ENCODE data around the gene RTKN.
A peak's percentile ranks its signal among the peaks of the same experiment; 100 is the strongest.
"Not testable (repeated sequence)": the region's sequence is repeated elsewhere in the genome, so short reads cannot be mapped to it uniquely, and the experiment has no call there.

RTKN gene

DNA sequence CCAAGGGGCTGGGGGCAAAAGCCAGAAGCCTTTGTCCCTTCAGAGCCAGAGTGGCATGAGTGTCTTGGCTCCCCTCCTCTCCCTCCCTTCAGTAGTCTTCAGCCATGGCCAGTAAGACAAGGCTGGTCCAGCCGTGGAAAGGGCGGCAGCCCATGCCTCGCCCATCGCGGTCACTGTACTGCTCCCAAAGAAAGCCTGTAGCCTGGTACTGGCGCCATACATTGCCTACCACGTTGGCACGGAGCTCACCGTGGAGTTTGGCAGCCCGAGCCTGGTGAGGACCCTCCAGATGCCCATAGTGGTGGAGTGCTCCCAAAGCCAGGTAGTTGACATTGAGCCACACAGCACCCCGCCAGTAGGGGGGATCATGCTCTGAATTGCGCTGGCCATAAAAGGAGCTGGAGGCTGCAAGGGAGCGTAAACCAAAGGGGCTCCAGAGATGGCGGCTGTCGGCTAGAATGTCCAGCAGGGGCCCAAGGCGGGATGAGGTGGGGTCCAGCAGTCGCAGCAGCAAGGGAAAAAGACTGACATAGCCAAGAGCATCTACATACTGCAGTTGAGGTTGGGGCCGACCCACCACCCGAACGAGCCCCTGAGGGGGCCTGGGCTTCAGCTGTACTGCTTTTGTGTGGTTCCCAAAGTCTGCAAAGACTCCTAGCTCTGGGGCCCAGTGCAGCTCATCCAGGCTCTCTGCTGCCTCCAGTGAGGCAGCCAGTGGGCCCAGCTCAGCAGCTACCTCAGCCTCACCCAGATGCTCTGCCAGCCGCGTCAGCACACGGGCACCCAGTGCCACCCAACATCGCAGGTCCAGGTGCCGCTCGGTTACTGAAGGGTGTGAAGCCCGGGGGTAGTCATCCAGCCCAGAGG, 19.7 kb upstream of the RTKN start:
- DNase-seq (ENCODE audit: low spot score) = no peak

- not testable (repeated sequence) for DNase-seq (ENCODE audit: low spot score)
Measured at GRCh38 chr2:74460187-74460586, 18.4 kb upstream of the RTKN start.

- DNase-seq (ENCODE audit: low spot score) = not testable (repeated sequence)
Measured at GRCh38 chr2:74459503-74460118, 17.9 kb upstream of the RTKN start.

GRCh38 chr2:74458938-74459363, 17.2 kb upstream of the RTKN start:
- DNase-seq (ENCODE audit: low spot score) = no peak

- DNase-seq (ENCODE audit: low spot score) = peak; percentile 100
Measured at GRCh38 chr2:74458132-74458937, 16.6 kb upstream of the RTKN start, which contains the start of gene WBP1. Gene WBP1 (plus strand): TSS chr2:74458438. CDS start chr2:74458603, 165 bp downstream.

GRCh38 chr2:74457549-74458131, 15.9 kb upstream of the RTKN start:
- peak; percentile 76 for DNase-seq (ENCODE audit: low spot score)

DNA sequence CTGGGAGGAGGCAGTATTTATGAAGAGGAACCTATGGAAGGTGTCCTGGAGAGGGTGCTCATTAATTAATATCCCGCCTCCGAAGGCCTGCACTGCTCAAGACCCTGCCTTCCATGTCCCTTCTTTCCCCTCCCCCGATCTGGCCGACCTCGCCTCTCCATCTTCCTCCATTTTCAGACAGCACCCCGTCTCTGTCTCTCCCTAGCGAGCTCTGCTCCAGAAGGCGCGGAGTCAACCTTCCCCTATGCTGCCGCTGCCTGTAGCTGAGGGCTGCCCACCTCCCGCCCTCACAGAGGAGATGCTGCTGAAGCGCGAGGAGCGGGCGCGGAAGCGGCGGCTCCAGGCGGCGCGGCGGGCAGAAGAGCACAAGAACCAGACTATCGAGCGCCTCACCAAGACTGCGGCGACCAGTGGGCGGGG, 15.4 kb upstream of the RTKN start:
- DNase-seq (ENCODE audit: low spot score) = no peak

DNA sequence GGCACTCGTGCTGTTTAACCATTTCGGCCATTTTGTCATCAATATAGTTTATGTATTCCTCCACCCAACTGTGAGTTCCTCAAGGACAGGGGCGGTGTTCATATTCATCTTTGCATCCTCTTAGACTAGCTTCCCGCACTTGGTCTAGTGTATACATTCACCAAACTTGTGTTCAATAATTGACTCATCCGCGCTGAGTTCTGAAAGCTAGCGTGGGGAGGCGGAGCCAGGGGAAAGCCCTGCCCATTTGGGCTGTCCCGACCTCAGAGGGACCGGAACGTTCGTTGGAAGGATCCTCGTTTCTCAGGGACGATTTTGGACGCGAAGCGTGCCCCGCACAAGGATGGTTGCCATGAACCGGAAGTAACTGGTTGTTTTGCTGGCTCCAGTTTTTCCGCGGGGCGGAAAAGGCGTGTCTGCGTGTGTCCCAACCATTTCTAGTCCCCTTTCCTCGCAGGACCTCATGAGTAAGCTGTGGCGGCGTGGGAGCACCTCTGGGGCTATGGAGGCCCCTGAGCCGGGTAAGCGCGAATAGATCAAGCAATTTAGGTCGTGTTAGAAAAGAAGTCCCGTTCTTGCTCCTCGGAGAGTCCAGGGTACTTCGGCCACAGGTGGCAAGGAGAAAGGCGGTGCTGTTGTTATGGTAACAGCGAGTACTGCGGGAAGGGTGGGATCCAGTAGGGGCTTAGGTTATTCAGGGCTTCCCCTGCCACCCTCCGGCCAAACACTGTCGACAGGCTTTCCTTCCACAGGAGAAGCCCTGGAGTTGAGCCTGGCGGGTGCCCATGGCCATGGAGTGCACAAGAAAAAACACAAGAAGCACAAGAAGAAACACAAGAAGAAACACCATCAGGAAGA, 13.1 kb upstream of the RTKN start, which contains the start of gene INO80B:
TSS of gene INO80B (plus strand) at position 434 of the 858 bp plus-strand sequence. CDS start at position 464, 30 bp downstream.
- peak; percentile 97 for DNase-seq (ENCODE audit: low spot score)

- DNase-seq (ENCODE audit: low spot score) = no peak
Measured at GRCh38 chr2:74450570-74451190, 8.9 kb upstream of the RTKN start.

DNA sequence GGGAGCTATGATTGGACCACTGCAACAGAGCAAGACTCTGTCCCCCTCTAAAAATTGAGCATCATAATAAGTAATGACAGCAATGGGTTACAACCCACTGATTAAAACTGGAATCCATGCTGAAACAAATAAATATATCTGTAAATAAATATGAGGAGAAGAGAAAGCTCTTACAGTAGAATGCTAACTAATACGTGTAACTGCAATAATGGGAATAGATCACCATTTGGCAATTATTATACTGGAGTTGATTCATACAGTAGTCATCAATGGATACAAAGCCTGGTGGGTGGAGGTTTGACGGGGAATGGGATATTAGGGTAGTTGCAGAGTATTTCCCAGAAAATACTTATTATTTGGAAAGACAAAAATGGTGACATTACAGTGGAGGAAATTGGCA, 7.0 kb upstream of the RTKN start:
- no peak for DNase-seq (ENCODE audit: low spot score)

GRCh38 chr2:74447230-74447999, 5.7 kb upstream of the RTKN start:
- no peak for DNase-seq (ENCODE audit: low spot score)

GRCh38 chr2:74444498-74445318, 3.0 kb upstream of the RTKN start:
- no peak for DNase-seq (ENCODE audit: low spot score)

DNA sequence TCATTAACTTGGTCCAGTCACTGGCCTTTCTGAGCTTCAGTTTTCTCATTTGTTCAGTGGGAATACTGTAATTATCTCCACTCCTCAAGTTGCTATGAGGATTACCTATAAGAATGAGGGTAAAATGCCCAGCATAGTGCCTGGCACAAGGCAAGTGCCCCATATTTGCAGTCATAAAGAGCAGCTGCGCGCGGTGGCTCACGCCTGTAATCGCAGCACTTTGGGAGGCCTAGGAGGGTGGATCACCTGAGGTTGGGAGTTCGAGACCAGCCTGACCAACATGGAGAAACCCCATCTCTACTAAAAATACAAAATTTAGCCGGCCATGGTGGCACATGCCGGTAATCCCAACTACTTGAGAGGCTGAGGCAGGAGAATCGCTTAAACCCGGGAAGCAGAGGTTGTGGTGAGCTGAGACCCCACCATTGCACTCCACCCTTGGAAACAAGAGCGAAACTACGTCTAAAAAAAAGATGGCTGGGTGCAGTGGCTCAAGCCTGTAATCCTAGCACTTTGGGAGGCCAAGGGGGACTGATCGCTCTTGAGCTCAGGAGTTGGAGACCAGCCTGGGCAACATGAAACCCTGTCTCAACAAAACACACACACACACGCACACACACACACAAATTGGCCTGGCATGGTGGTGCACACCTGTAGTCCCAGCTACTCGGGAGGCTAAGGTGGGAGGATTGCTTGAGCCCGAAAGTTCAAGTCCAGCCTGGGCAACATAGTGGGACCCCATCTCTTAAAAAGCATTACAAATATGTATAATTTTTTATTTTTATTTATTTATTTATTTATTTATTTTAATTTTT, 953 bp upstream of the RTKN start:
- DNase-seq (ENCODE audit: low spot score) = not testable (repeated sequence)

DNA sequence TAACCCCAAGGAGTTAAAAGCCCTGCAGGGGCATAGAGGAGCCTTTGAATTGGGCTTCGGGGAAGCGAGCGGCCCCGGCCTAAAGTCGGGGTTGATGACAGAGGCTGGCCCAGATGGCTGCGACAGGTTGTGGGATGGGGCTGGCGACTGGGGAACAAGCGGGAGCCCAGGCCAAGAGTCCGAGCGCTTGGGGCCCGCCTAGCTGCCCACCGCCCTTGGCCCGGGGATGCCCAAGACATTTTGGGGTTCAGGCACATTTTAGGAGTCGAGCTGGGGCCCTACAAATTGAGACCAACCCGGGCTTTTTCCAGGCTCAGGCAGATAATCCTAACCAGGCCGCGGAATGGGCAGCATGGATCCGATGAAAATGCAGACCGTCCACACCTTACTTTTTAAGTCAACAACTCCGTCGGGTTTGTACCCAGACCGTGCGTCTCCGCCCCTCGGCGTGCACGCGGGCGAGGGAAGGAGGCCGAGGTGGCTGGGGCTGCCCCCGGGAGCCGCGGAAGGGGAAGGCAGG, 507 bp downstream of the RTKN start:
- no peak for DNase-seq (ENCODE audit: low spot score)

DNA sequence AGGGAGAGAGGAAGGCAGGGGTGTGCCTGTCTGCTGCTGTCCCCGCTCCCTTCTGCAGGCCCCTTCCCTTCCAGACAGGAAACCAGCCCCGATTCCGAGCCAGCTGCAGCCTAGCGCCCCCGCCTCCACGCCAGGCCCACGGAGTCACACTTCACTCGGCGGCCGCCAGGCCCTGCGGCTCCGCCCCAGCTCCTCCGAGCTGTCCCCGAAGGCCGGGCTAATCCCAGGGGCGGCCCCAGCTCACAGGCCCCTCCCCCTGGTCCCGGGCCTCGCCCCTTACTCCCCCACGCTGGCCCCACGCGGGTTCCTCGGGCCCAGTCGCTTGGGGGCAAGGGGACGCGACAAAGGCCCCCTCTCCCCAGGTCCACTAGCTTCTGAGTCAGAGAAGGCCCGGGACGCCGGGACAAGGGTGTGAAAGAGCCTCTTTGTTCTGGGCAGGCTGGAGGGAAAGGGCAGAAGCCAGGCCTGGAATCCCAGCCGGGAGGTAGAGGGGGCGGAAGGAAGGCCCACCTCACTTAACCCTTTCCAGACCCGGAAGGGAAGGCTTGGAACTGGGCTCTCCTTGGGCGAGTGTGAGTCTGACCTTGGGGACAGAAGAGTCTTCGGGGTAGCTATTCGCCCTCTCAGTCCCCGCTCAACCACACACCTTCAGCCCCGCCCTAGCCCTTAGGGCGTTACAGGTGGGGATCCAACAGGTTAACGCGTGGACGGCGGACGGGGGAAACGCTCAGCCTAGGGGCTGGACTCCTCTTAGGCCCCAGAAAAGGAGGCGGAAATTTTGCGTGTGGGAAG, 1.2 kb downstream of the RTKN start:
- peak; percentile 92 for DNase-seq (ENCODE audit: low spot score)

GRCh38 chr2:74439803-74440377, 1.8 kb downstream of the RTKN start:
- DNase-seq (ENCODE audit: low spot score) = peak; percentile 47

Data from SK-N-DZ (cell line).